ENCODE results near the gene ASS1. TPM values are rescaled to one million over a fixed set of nuclear protein-coding genes. Genes with fewer than 3 reads are reported as not detected.

The ASS1 gene
- total and polyA plus RNA-seq, 11 donors: 31.5 to 154 (median 60.5) TPM

- TF ChIP-seq POLR2A (IDR thresholded peaks at IDR 0.05): no peak
- TF ChIP-seq, protein P1, sequence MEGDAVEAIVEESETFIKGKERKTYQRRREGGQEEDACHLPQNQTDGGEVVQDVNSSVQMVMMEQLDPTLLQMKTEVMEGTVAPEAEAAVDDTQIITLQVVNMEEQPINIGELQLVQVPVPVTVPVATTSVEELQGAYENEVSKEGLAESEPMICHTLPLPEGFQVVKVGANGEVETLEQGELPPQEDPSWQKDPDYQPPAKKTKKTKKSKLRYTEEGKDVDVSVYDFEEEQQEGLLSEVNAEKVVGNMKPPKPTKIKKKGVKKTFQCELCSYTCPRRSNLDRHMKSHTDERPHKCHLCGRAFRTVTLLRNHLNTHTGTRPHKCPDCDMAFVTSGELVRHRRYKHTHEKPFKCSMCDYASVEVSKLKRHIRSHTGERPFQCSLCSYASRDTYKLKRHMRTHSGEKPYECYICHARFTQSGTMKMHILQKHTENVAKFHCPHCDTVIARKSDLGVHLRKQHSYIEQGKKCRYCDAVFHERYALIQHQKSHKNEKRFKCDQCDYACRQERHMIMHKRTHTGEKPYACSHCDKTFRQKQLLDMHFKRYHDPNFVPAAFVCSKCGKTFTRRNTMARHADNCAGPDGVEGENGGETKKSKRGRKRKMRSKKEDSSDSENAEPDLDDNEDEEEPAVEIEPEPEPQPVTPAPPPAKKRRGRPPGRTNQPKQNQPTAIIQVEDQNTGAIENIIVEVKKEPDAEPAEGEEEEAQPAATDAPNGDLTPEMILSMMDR (IDR thresholded peaks at IDR 0.05): no peak
- H3K27me3 ChIP-seq: no peaks in the 10 kb centered on the region
- no peak overlapping the region for H3K4me3 ChIP-seq
- intact Hi-C loops (cut with DNase I): no loop called here
- no peak for DNase-seq
- 79 to 80% (median 79%) methylated on average over 9 of the region's 9 CpGs for WGBS, 4 donors
- no peak overlapping the region for H3K27ac ChIP-seq
- no peaks in the 10 kb centered on the region for H3K4me1 ChIP-seq
- H3K36me3 ChIP-seq: peaks cover 0 to 30% (median 0%) of the 10 kb centered on the region in 9 donors
- no peaks in the 10 kb centered on the region for H3K9me3 ChIP-seq
- no peak for ATAC-seq
Measured at GRCh38 chr9:130407916-130408663, 36.7 kb upstream of the ASS1 start.

- ATAC-seq (no peak), DNase-seq (no peak)
- no peaks in the 10 kb centered on the region for H3K27me3 ChIP-seq
- no peaks in the 10 kb centered on the region for H3K4me1 ChIP-seq
- TF ChIP-seq POLR2A (IDR thresholded peaks at IDR 0.05): no peak
- TF ChIP-seq, protein P1 (IDR thresholded peaks at IDR 0.05): no peak
- no peak overlapping the region for H3K4me3 ChIP-seq
- H3K36me3 ChIP-seq: peaks cover 0 to 29% (median 0%) of the 10 kb centered on the region in 9 donors
- H3K27ac ChIP-seq: no peak overlapping the region
- intact Hi-C loops (cut with DNase I): no loop called here
- H3K9me3 ChIP-seq: no peaks in the 10 kb centered on the region
- WGBS, 4 donors: 89 to 93% (median 91%) methylated on average over 8 to 9 of the region's 9 CpGs
Measured at GRCh38 chr9:130408669-130409068, 36.1 kb upstream of the ASS1 start.

- no peak for ATAC-seq
Measured at GRCh38 chr9:130409246-130409645, 35.5 kb upstream of the ASS1 start.

DNA sequence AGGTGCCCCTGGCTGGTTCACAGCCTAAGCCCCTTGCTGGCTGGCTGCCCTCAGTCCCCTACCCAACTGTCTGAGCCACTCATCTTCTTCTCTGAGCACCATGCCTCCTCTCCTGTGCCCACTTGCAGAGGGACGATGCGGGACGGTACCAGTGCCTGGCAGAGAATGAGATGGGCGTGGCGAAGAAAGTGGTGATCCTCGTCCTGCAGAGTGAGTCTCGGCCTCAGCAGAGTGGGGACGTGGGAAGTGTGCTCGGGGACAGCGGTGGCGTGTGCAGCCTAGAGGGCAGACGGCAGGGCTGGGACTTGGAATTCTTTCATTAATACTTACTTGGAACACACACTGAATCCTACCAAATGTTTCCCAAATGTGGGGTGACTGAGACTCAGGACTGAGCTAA, 34.3 kb upstream of the ASS1 start:
- peaks cover 0 to 26% (median 0%) of the 10 kb centered on the region in 9 donors for H3K36me3 ChIP-seq
- intact Hi-C loops (cut with DNase I): no loop called here

More at GRCh38 chr9:130409246-130409645, 35.5 kb upstream of the ASS1 start:
- WGBS, 4 donors: 76 to 95% (median 82%) methylated on average over 4 of the region's 4 CpGs
- H3K27ac ChIP-seq: no peak overlapping the region
- H3K27me3 ChIP-seq: no peaks in the 10 kb centered on the region
- peaks cover 0 to 27% (median 0%) of the 10 kb centered on the region in 9 donors for H3K36me3 ChIP-seq
- intact Hi-C loops (cut with DNase I): no loop called here
- no peaks in the 10 kb centered on the region for H3K4me1 ChIP-seq
- no peak for TF ChIP-seq POLR2A (IDR thresholded peaks at IDR 0.05)
- TF ChIP-seq, protein P1 (IDR thresholded peaks at IDR 0.05): no peak
- no peak overlapping the region for H3K4me3 ChIP-seq
- no peaks in the 10 kb centered on the region for H3K9me3 ChIP-seq
- no peak for DNase-seq

More for the DNA sequence above, 34.3 kb upstream of the ASS1 start:
- no peaks in the 10 kb centered on the region for H3K9me3 ChIP-seq
- no peak overlapping the region for H3K27ac ChIP-seq
- WGBS, 4 donors: 84 to 90% (median 88%) methylated on average over 12 of the region's 12 CpGs
- TF ChIP-seq, protein P1 (IDR thresholded peaks at IDR 0.05): no peak
- TF ChIP-seq POLR2A (IDR thresholded peaks at IDR 0.05): no peak
- H3K27me3 ChIP-seq: no peaks in the 10 kb centered on the region
- H3K4me3 ChIP-seq: no peak overlapping the region
- ATAC-seq (peak in 1 of 4 donors; percentile 9), DNase-seq (peak in 1 of 5 donors; percentile 45)
- H3K4me1 ChIP-seq: no peaks in the 10 kb centered on the region
